GOT3 (cell line): ENCODE measurements around the gene BLOC1S4.

Experiments
- DNase-seq: peaks from one replicate; lab custom pipeline; 2025; ENCODE audit warnings: mixed read lengths; lab: John Stamatoyannopoulos, UW

Gene BLOC1S4

DNA sequence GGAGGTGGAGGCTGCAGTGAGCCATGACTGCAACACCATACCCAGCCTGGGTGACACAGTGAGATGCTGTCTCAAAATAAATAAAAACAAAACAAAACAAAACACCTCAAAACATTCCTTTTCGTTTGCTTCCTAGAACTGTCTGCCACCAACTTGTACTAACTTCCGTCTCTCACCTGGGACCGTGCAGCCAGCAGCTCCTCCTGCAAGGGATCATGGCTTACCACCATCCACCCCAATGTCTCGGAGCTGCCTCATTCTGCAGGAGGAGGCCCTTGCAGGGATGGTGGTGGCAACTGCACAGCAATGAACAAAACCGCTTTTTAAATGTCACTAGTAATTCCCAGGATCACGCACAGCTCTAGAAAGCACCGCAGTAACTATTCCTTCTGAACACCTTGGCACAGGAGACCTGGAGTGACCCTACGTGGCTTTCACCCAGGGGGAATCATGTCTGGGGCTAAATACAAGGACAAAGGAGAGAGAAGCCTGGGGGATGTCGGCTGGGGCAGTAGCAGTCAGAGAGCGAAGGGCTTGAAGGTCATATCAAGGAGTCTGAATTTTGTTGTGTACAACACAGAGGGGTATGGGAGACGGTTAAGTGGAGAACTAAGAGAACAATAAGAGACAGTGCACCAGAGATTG, 49.1 kb downstream of the BLOC1S4 start:
- DNase-seq = no peak

DNA sequence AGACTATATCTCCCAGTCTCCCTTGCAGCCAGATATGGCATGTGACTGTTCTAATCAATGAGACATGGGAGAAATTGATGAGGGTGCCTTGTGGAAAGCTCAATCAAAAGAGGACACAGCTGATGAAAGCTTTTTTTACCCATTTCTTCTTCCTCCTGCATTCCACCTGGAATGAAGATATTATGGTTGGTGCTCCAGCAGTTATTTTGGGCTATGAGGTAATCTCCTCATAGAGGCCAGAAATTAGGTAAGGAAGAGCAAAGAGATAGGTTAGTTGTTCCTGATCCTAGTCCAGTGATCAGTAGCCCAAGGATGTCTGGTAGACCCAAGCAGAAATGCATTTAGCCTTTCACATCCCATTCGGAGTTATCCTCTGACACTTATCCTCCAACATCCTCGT, 49.7 kb downstream of the BLOC1S4 start:
- no peak for DNase-seq
